Body of pancreas (tissue), 4 donors: ENCODE measurements around the gene RITA1. TPM values are rescaled to one million over a fixed set of nuclear protein-coding genes. Genes with fewer than 3 reads are reported as not detected.

Experiments used
- ATAC-seq: fragments of 150-250 bp; one replicate; pipeline ENCODE4 v1.9.1; 2016
- DNase-seq, 4 donors: peaks; one replicate each; pipeline ENCODE4 v3.0.0-alpha.2; 2019
- H3K27ac ChIP-seq, 4 donors: fragments of 200-600 bp; sonication (generic); 1 replicate in 3 of 4; 2 replicates in 1 of 4; pipeline versions ENCODE4 v1.5.1 to v1.6.1; 2016 to 2019; ENCODE audit warnings: mild to moderate bottlenecking in 1 of 4, mixed read lengths in 1 of 4, moderate library complexity in 1 of 4
- H3K27me3 ChIP-seq, 2 donors: fragments of 200-600 bp; sonication (generic); one replicate each; pipeline ENCODE4 v1.6.0; 2016; ENCODE audit warnings: mild to moderate bottlenecking in 1 of 2
- H3K36me3 ChIP-seq, 2 donors: fragments of 200-600 bp; sonication (generic); replicated peaks in 1 of 2; 2 replicates each; pipeline ENCODE4 v1.5.1; 2016; ENCODE audit warnings: low read depth in 2 of 2; ENCODE audit not compliant: insufficient read depth in 1 of 2
- H3K4me1 ChIP-seq: fragments of 200-600 bp; sonication (generic); one replicate; pipeline ENCODE4 v1.6.0; 2016
- H3K4me3 ChIP-seq, 2 donors: fragments of 200-600 bp; sonication (generic); 1 replicate in 1 of 2; 2 replicates in 1 of 2; pipeline ENCODE4 v1.5.1; 2016 to 2019
- H3K9me3 ChIP-seq, 3 donors: fragments of 200-600 bp; sonication (generic); 1 replicate in 2 of 3; 2 replicates in 1 of 3; pipeline ENCODE4 v1.5.1; 2016
- POLR2A ChIP-seq, 3 donors: fragments of 450-650 bp; IDR thresholded peaks; one replicate each; pipeline ENCODE4 v1.6.1; 2016; ENCODE audit warnings: antibody characterized with exemption in 3 of 3, mild to moderate bottlenecking in 2 of 3
- WGBS, 2 donors: methylation state at CpG; one replicate each; pipeline ENCODE4 v1.1.5; 2017; 5-methylcytosine and 5-hydroxymethylcytosine counted together
- intact Hi-C: fragments of 100-400 bp; cut with DNase I; formaldehyde crosslinking; loops from one replicate; pipeline ENCODE4 v1.15.1; 2023
- total RNA-seq, 2 donors: library from RNA; depleted of rRNA; stranded (reverse); fragments of >200 nt; gene quantifications; one replicate each; pipeline ENCODE4 v1.1.0, GENCODE V29; 2016
- TF ChIP-seq, protein P1 (sequence below), 7 experiments: fragments of 450-650 bp in 4 of 7; fragments of 200-600 bp in 3 of 7; sonication (generic) in 3 of 7; IDR thresholded peaks; one replicate each; pipeline ENCODE4 v1.5.1; 2016 to 2019; ENCODE audit warnings: antibody characterized with exemption in 7 of 7

Gene RITA1
- total RNA-seq, 2 donors from 2014 or later = 6.9 to 15.3 TPM

DNA sequence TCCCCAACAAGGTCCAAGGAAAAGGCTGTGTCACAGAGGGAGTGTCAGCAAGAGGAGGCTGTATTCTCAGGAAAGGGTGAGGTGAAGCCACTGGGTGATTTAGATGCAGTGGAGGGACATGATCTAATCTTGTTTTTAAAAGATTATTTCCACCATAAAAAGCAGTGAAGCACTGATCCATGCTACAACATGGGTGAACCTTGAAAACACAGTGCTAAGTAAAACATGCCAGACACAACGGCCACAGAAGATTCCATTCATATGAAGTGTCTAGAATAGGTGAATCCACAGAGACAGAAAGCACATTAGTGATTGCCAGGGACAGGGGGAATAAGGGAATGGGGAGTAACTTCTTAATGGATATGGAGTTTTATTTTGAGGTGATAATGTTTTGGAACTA lies 12.8 kb downstream of the RITA1 start:
- Histone ChIP-seq H3K36me3 (no peaks in the 10 kb centered on the region), H3K4me3 (no peak overlapping the region), H3K4me1 (peaks cover 45% of the 10 kb centered on the region), H3K9me3 (no peaks in the 10 kb centered on the region), H3K27me3 (no peaks in the 10 kb centered on the region), H3K27ac (no peak overlapping the region)
- intact Hi-C loops = loop anchor here (10.0 kb wide), 1 partner anchor 227 kb away; the partner anchor contains the start of gene SDSL
- WGBS, 2 donors = 74 to 83% methylated on average over 1 of the region's 1 CpG
- TF ChIP-seq, protein P1, sequence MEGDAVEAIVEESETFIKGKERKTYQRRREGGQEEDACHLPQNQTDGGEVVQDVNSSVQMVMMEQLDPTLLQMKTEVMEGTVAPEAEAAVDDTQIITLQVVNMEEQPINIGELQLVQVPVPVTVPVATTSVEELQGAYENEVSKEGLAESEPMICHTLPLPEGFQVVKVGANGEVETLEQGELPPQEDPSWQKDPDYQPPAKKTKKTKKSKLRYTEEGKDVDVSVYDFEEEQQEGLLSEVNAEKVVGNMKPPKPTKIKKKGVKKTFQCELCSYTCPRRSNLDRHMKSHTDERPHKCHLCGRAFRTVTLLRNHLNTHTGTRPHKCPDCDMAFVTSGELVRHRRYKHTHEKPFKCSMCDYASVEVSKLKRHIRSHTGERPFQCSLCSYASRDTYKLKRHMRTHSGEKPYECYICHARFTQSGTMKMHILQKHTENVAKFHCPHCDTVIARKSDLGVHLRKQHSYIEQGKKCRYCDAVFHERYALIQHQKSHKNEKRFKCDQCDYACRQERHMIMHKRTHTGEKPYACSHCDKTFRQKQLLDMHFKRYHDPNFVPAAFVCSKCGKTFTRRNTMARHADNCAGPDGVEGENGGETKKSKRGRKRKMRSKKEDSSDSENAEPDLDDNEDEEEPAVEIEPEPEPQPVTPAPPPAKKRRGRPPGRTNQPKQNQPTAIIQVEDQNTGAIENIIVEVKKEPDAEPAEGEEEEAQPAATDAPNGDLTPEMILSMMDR (IDR thresholded peaks at IDR 0.05) = no peak
- TF ChIP-seq POLR2A (IDR thresholded peaks at IDR 0.05) = no peak
- DNase-seq (no peak), ATAC-seq (no peak)

DNA sequence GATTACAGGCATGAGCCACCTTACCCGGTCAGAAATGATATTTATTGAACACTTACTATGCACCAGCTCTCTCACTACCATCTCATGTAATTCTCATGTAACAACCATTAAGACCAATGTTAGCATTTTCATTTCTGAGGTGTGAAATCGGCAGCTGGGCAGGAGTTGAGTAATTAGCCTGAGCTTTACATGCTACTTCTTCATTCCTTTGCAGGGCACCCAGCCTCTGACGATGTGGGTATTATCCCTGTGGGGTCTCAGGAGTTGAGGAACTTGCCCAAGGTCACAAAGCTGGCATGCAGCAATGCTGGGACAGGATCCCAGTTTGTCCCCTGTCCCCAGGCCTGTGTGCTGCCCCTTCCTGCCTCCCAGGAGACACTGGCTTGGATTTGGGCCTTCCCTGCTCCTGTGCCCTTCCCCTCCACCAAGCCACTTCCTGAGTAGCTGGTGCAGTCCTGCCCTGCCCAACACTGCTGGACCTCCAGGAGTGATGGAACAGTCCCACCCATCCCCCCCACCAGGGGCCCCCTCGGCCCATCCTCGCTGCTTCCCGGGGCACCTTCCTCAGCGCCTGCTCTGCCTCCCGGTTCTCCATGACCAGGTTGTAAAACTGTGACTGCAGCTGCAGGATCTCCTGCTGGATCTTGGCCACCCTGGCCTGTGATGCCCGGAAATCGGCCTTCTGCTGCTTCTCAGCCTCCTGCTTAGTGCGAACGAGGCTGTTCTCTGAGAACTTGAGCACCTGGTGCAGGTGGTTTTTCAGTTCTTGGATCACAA lies 14.7 kb downstream of the RITA1 start:
- H3K9me3 ChIP-seq = no peaks in the 10 kb centered on the region
- H3K36me3 ChIP-seq = no peaks in the 10 kb centered on the region
- peaks cover 47% of the 10 kb centered on the region for H3K4me1 ChIP-seq
- peak overlapping the region; percentile 70 to 83 (median 76) for H3K27ac ChIP-seq
- TF ChIP-seq, protein P1 (IDR thresholded peaks at IDR 0.05) = no peak
- peak in 2 of 3 donors; percentile 29 to 36 for TF ChIP-seq POLR2A (IDR thresholded peaks at IDR 0.05)
- WGBS, 2 donors = 32 to 60% methylated on average over 6 to 12 of the region's 12 CpGs
- DNase-seq (peak; percentile 87 to 93 (median 92)), ATAC-seq (peak; percentile 88)
- intact Hi-C loops = no loop called here
- no peak overlapping the region for H3K4me3 ChIP-seq
- H3K27me3 ChIP-seq = no peaks in the 10 kb centered on the region

DNA sequence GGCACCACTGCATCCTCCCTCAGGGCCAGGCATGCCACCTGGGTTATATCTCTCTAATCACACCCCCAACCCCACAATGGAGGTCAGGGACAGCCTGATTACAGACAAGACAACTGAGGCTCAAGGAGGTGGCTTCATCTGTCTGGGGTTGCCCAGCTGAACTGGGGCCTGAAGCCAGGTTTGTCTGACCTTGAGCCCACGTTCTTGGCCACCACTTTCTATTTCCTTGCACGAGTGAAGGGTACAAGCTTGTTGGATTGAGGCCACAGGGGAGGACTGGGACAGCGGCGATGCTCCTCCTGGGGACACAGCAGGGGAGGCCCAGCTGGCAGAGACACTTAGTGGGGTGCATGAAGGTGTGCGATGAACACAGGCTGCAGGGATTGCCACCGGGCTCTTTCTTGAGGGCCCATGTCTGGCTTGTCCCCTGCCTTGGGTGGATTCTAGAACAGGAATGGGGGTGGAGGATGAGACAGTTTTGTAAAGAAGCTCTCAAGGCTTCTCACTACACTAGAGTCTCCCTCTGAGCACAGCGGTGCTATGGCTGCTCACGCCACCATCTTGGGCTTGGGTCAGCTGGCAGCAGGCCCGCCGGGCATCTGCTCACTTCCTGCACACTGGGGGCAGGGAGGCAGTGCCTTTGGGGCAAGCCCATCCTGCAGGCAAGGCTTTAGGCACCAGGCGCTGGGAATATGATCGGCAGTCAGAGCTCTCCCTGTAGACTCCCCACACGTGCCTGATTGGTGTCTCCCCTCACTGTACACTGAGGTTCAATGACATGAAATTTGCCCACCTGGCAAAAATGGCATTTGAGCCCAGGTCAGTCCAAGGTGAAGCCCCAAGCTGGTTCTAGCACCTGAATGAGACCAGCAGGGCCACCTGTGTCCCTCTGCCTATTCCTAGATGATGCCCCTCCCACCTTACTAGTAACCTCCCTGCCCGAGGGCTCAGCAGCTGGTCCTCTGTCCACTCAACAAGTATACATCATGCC lies 16.0 kb downstream of the RITA1 start:
- Histone ChIP-seq H3K27ac (peak overlapping the region; percentile 70 to 83 (median 76)), H3K36me3 (no peaks in the 10 kb centered on the region), H3K4me1 (peaks cover 52% of the 10 kb centered on the region), H3K27me3 (no peaks in the 10 kb centered on the region), H3K4me3 (no peak overlapping the region), H3K9me3 (no peaks in the 10 kb centered on the region)
- ATAC-seq (peak; percentile 39), DNase-seq (peak; percentile 47 to 70 (median 64))
- TF ChIP-seq POLR2A (IDR thresholded peaks at IDR 0.05) = no peak
- TF ChIP-seq, protein P1 (IDR thresholded peaks at IDR 0.05) = no peak
- intact Hi-C loops = no loop called here
- 54 to 59% methylated on average over 7 to 14 of the region's 14 CpGs for WGBS, 2 donors

DNA sequence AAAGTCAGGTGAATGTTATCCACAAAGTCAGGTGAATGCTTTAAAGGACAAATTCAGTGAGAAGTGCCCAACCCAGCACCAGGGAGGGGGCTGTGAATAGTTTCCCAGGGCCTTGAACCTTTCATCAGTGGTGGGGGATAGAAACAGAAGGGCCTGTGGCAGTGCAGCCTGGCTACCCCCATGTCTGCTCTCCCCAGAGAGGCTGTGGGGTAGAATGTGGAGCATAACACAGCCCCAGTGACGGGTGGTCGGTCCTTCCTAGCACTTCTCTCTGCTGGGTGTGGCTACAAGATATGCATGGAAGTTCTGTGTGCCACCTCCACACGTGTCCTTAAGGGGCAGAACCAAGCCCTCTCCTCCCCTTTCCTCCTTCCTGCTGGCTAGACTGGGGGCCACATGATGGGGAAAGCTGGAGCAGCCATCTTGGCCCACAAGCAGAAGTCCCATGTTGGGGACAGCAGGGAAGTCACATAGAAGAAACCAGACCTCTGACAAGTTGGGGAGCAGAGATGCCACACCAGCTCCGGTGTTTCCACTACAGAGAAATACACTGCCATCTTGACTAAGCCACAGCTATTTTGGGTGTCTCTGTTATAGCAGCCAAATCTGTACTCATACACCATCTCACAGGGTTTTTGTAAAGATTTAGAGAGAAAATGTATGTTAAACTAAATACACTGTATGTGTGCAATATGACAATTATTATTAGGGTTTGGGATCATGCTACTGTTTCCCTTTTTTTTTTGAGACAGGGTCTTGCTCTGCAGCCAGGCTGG lies 17.0 kb downstream of the RITA1 start:
- intact Hi-C loops = no loop called here
- no peak overlapping the region for H3K4me3 ChIP-seq
- 87 to 90% methylated on average over 2 to 4 of the region's 4 CpGs for WGBS, 2 donors
- no peaks in the 10 kb centered on the region for H3K9me3 ChIP-seq
- no peaks in the 10 kb centered on the region for H3K27me3 ChIP-seq
- H3K36me3 ChIP-seq = no peaks in the 10 kb centered on the region
- peaks cover 50% of the 10 kb centered on the region for H3K4me1 ChIP-seq
- peak overlapping the region; percentile 70 to 83 (median 76) for H3K27ac ChIP-seq
- TF ChIP-seq, protein P1 (IDR thresholded peaks at IDR 0.05) = no peak
- no peak for TF ChIP-seq POLR2A (IDR thresholded peaks at IDR 0.05)
- DNase-seq (no peak), ATAC-seq (no peak)
